Erythroblast (primary cell): Measurements from ENCODE around the gene MS4A14.
"Not testable (repeated sequence)": the region's sequence is repeated elsewhere in the genome, so short reads cannot be mapped to it uniquely, and the experiment has no call there.

ENCODE experiments used
- GATA1 ChIP-seq: IDR thresholded peaks from 2 replicates; pipeline ENCODE4 v1.6.1; 2011; ENCODE audit warnings: low read depth, mild to moderate bottlenecking, control low read depth, low read length, moderate library complexity
- POLR2A ChIP-seq: IDR thresholded peaks from 2 replicates; pipeline ENCODE4 v1.6.1; 2011; ENCODE audit warnings: mild to moderate bottlenecking, low read length

GRCh38 chr11:60366262-60366904, 29.9 kb upstream of the MS4A14 start:
- TF ChIP-seq POLR2A, GATA1: not testable (repeated sequence)
